ENCODE results near the gene TK1. TPM values are rescaled to one million over a fixed set of nuclear protein-coding genes. Genes with fewer than 3 reads are reported as not detected.
A peak's percentile ranks its signal among the peaks of the same experiment; 100 is the strongest.

The TK1 gene
- total RNA-seq, 1 experiment from 2014 or later, result 72.5 TPM

- TF ChIP-seq SP1 (CRISPR knock-in tag; conservative IDR thresholded peaks at IDR 0.05), result no peak
- TF ChIP-seq ZBTB21 (CRISPR knock-in tag; IDR thresholded peaks at IDR 0.05; ENCODE audit: borderline replicate concordance), result no peak
- no peak for TF ChIP-seq ZNF219 (CRISPR knock-in tag; IDR thresholded peaks at IDR 0.05; ENCODE audit: borderline replicate concordance)
Observed at GRCh38 chr17:78142119-78142861, 44.6 kb downstream of the TK1 start (continued).

DNA sequence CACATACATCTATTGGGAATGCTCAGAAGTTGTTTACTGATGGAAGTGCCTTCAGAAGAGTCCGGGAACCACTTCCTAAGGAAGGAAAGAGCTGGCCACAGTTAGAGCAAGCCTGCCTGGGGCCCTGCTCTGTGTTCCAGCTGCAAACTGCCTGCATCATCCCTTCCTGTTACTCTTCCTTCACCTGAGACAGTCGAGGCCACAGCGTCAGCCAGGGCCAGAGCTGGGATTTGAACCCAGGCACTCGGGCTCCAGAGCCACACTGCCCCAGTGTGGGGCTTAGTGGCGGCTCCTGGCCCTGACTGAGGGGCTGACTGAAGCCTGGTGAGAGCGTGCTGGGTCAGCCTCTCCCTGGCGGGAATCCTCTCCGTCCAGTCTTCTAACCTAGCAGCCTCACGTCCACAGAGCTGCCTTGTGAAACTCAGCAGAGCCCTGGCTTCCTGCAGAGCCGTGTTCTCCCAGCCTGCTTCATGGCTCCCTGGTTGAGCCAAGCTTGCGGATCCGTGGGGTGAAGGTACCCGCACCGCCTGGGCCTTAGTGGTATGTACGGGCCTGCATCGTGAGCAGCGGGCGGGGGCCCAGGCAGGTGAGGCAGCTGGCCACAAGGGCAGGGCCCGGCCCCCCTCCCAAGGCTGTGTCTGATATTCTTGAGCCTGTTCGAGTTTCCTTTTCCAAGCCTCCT, 45.3 kb downstream of the TK1 start:
- Mint-ChIP-seq H3K9me3 (no peaks in the 10 kb centered on the region), H3K27ac (no peak overlapping the region), H3K4me1 (peaks cover 19% of the 10 kb centered on the region), H3K36me3 (no peaks in the 10 kb centered on the region), H3K4me3 (no peak overlapping the region), H3K27me3 (ENCODE audit: low read depth) (0 out of 2 replicates have a peak, but pooled peaks cover 3% of the 10 kb centered on the region)
- POLR2A ChIA-PET, result interaction anchor here (0.5 to 0.6 kb wide), 2 partner anchors 208 to 1770 kb away, joined by 3 read pairs; no protein-coding TSS in a partner anchor
- TF ChIP-seq HMGA2 (CRISPR knock-in tag; IDR thresholded peaks at IDR 0.05), result no peak
- TF ChIP-seq CREB1 (CRISPR knock-in tag; IDR thresholded peaks at IDR 0.05), result no peak
- no peak for TF ChIP-seq ZNF423 (CRISPR knock-in tag; IDR thresholded peaks at IDR 0.05)
- no peak for TF ChIP-seq ETV6 (CRISPR knock-in tag; IDR thresholded peaks at IDR 0.05)
- no peak for TF ChIP-seq JAZF1 (CRISPR knock-in tag; IDR thresholded peaks at IDR 0.05)
- TF ChIP-seq, protein P1, sequence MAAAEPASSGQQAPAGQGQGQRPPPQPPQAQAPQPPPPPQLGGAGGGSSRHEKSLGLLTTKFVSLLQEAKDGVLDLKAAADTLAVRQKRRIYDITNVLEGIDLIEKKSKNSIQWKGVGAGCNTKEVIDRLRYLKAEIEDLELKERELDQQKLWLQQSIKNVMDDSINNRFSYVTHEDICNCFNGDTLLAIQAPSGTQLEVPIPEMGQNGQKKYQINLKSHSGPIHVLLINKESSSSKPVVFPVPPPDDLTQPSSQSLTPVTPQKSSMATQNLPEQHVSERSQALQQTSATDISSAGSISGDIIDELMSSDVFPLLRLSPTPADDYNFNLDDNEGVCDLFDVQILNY (CRISPR knock-in tag; IDR thresholded peaks at IDR 0.05), result no peak
- TF ChIP-seq FOXP1 (CRISPR knock-in tag; IDR thresholded peaks at IDR 0.05; ENCODE audit: borderline replicate concordance), result no peak
- TF ChIP-seq SMAD3 (CRISPR knock-in tag; IDR thresholded peaks at IDR 0.05; ENCODE audit: borderline replicate concordance), result no peak
- TF ChIP-seq ZNF232 (CRISPR knock-in tag; IDR thresholded peaks at IDR 0.05), result no peak
- TF ChIP-seq ZNF138 (CRISPR knock-in tag; conservative IDR thresholded peaks at IDR 0.05), result no peak
- no peak for TF ChIP-seq SOX15 (CRISPR knock-in tag; IDR thresholded peaks at IDR 0.05)
- TF ChIP-seq, protein P2, sequence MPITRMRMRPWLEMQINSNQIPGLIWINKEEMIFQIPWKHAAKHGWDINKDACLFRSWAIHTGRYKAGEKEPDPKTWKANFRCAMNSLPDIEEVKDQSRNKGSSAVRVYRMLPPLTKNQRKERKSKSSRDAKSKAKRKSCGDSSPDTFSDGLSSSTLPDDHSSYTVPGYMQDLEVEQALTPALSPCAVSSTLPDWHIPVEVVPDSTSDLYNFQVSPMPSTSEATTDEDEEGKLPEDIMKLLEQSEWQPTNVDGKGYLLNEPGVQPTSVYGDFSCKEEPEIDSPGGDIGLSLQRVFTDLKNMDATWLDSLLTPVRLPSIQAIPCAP (CRISPR knock-in tag; IDR thresholded peaks at IDR 0.05), result no peak
- no peak for DNase-seq (ENCODE audit: low spot score)
- CTCF ChIA-PET, result interaction anchor here (0.7 to 10.2 kb wide), 10 partner anchors 13 to 281 kb away, joined by 3 to 82 read pairs (median 4); partner anchors contain the start of genes TK1, TMC6 and TMC8
- ATAC-seq, result no peak

DNA sequence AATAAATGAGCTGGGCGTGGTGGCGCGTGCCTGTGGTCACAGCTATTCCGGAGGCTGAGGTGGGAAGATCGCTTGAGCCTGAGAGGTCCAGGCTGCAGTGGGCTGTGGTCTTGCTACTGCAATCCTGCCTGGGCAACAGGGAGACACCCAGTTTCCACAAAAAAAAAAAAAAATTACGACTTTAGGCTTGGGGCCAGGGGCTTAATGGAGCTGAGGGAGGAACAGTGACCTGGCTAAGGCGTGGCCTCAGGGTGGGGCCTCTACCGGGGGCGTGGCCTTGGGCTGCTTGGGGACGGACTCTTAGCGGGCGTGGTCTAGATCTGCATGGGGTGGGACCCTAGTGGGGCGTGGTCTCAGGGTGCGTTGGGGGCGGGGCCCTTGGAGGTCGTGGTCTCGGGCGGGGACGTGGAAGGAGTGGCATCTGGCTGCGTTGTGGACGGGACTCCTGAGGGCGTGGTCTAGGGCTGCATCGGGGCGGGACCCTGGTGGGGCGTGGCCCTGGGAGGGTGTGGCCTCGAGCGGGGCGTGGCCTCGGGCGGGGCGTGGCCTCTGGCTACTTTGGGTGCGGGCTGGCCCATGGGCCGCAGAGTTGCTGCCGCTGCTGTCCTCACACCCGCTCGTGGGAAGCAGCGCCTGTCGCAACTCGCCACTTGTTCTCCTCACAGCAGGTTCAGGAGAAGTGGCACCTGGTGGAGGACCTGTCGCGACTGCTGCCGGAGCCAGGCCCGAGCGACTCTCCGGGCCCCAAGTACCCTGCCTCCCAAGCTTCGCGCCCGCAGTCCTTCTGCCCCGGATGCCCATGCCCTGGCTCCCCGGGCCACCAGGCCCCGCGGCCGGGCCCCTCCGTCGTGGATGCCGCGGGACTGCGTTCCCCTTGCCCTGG, 46.4 kb downstream of the TK1 start:
- CTCF ChIA-PET, result interaction anchor here (0.6 to 10.2 kb wide), 15 partner anchors 8 to 1217 kb away, joined by 3 to 82 read pairs (median 4); partner anchors contain the start of genes AFMID, TK1, TMC6 and TMC8
- Mint-ChIP-seq H3K27me3 (ENCODE audit: low read depth) (0 out of 2 replicates have a peak, but pooled peaks cover 3% of the 10 kb centered on the region), H3K27ac (peak overlapping the region; percentile 72; the same call in 1 of the 2 replicates), H3K9me3 (no peaks in the 10 kb centered on the region), H3K36me3 (no peaks in the 10 kb centered on the region), H3K4me1 (peaks cover 19% of the 10 kb centered on the region), H3K4me3 (peak overlapping the region; percentile 43)
- ATAC-seq (peak; percentile 94), DNase-seq (ENCODE audit: low spot score) (peak; percentile 100)
- POLR2A ChIA-PET, result interaction anchor here (0.8 to 1.7 kb wide), 5 partner anchors 12 to 182 kb away, joined by 3 to 7 read pairs (median 4); partner anchors contain the start of genes AFMID, TK1, TMC6 and TNRC6C
- no peak for TF ChIP-seq ZSCAN18 (CRISPR knock-in tag; IDR thresholded peaks at IDR 0.05)
- no peak for TF ChIP-seq RELA (CRISPR knock-in tag; IDR thresholded peaks at IDR 0.05; ENCODE audit: borderline replicate concordance)
- no peak for TF ChIP-seq ZNF263 (CRISPR knock-in tag; IDR thresholded peaks at IDR 0.05; ENCODE audit: low read depth)
- no peak for TF ChIP-seq ZNF232 (CRISPR knock-in tag; IDR thresholded peaks at IDR 0.05)
- TF ChIP-seq SP1 (CRISPR knock-in tag; conservative IDR thresholded peaks at IDR 0.05), result peak; percentile 94
- no peak for TF ChIP-seq ZNF121 (CRISPR knock-in tag; IDR thresholded peaks at IDR 0.05)
- TF ChIP-seq ZBTB21 (CRISPR knock-in tag; IDR thresholded peaks at IDR 0.05; ENCODE audit: borderline replicate concordance), result no peak
- TF ChIP-seq, protein P3, sequence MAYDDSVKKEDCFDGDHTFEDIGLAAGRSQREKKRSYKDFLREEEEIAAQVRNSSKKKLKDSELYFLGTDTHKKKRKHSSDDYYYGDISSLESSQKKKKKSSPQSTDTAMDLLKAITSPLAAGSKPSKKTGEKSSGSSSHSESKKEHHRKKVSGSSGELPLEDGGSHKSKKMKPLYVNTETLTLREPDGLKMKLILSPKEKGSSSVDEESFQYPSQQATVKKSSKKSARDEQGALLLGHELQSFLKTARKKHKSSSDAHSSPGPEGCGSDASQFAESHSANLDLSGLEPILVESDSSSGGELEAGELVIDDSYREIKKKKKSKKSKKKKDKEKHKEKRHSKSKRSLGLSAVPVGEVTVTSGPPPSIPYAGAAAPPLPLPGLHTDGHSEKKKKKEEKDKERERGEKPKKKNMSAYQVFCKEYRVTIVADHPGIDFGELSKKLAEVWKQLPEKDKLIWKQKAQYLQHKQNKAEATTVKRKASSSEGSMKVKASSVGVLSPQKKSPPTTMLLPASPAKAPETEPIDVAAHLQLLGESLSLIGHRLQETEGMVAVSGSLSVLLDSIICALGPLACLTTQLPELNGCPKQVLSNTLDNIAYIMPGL (CRISPR knock-in tag; IDR thresholded peaks at IDR 0.05), result no peak
- TF ChIP-seq FOXP1 (CRISPR knock-in tag; IDR thresholded peaks at IDR 0.05; ENCODE audit: borderline replicate concordance), result no peak
- TF ChIP-seq ZNF317 (CRISPR knock-in tag; IDR thresholded peaks at IDR 0.05; ENCODE audit: borderline replicate concordance, low read depth), result no peak

All from WTC11 (cell line).